ENCODE results near the gene BCAR3. TPM values are rescaled to one million over a fixed set of nuclear protein-coding genes. Genes with fewer than 3 reads are reported as not detected.

BCAR3 gene
- total RNA-seq, 1 donor from 2014 or later: 11.7 TPM

GRCh38 chr1:93577536-93578432, 103.9 kb downstream of the BCAR3 start:
- H3K79me2 ChIP-seq (ENCODE audit: low read depth): no peaks in the 10 kb centered on the region
- H3K36me3 ChIP-seq: no peaks in the 10 kb centered on the region
- no peaks in the 10 kb centered on the region for H3K27me3 ChIP-seq
- no peak overlapping the region for H2AFZ ChIP-seq (replicated peaks)
- Mint-ChIP-seq H3K4me3 (no peak overlapping the region), H3K27me3 (ENCODE audit: insufficient read depth, low read depth) (peaks cover 3% of the 10 kb centered on the region), H3K9me3 (no peaks in the 10 kb centered on the region), H3K4me1 (peaks cover 30% of the 10 kb centered on the region), H3K27ac (no peak overlapping the region), H3K36me3 (peaks cover 12% of the 10 kb centered on the region)
- TF ChIP-seq CTCF (IDR thresholded peaks at IDR 0.05) (no peak), EZH2 (IDR thresholded peaks at IDR 0.05) (no peak), EZH2phosphoT487 (IDR thresholded peaks at IDR 0.05) (no peak)
- no peaks in the 10 kb centered on the region for H4K20me1 ChIP-seq (ENCODE audit: low read depth)
- no peak overlapping the region for H3K27ac ChIP-seq
- no peak overlapping the region for H3K4me3 ChIP-seq
- no peak for DNase-seq (ENCODE audit: low spot score)
- H3K4me1 ChIP-seq: peaks cover 29% of the 10 kb centered on the region
- H3K9me3 ChIP-seq (ENCODE audit: low read depth): no peaks in the 10 kb centered on the region
- H3F3A ChIP-seq (ENCODE audit: low read depth): peaks cover 28% of the 10 kb centered on the region
- H3K9ac ChIP-seq: no peak overlapping the region
- H3K4me2 ChIP-seq: no peak overlapping the region

GRCh38 chr1:93576746-93577145, 104.9 kb downstream of the BCAR3 start:
- peaks cover 15% of the 10 kb centered on the region for H3K36me3 Mint-ChIP-seq

GRCh38 chr1:93576346-93576745, 105.3 kb downstream of the BCAR3 start:
- H3K27me3 Mint-ChIP-seq (ENCODE audit: insufficient read depth, low read depth): peaks cover 7% of the 10 kb centered on the region
- H3K4me3 Mint-ChIP-seq: no peak overlapping the region
- peak; percentile 57 for DNase-seq (ENCODE audit: low spot score)
- no peaks in the 10 kb centered on the region for H3K9me3 ChIP-seq (ENCODE audit: low read depth)
- H3K4me3 ChIP-seq: no peak overlapping the region
- H3K4me1 Mint-ChIP-seq: peaks cover 30% of the 10 kb centered on the region
- no peak for TF ChIP-seq CTCF (IDR thresholded peaks at IDR 0.05)
- no peak for TF ChIP-seq EZH2 (IDR thresholded peaks at IDR 0.05)
- TF ChIP-seq EZH2phosphoT487 (IDR thresholded peaks at IDR 0.05): no peak
- peaks cover 15% of the 10 kb centered on the region for H3K36me3 Mint-ChIP-seq
- H3K36me3 ChIP-seq: no peaks in the 10 kb centered on the region
- H3K9me3 Mint-ChIP-seq: no peaks in the 10 kb centered on the region
- H3K27ac ChIP-seq: peak overlapping the region; percentile 90
- peaks cover 28% of the 10 kb centered on the region for H3F3A ChIP-seq (ENCODE audit: low read depth)
- H3K27me3 ChIP-seq: no peaks in the 10 kb centered on the region
- H2AFZ ChIP-seq (replicated peaks): no peak overlapping the region
- no peaks in the 10 kb centered on the region for H4K20me1 ChIP-seq (ENCODE audit: low read depth)
- H3K9ac ChIP-seq: no peak overlapping the region
- peak overlapping the region; percentile 7 for H3K4me2 ChIP-seq
- H3K4me1 ChIP-seq: peaks cover 29% of the 10 kb centered on the region
- peak overlapping the region; percentile 9 for H3K27ac Mint-ChIP-seq
- no peaks in the 10 kb centered on the region for H3K79me2 ChIP-seq (ENCODE audit: low read depth)

More at GRCh38 chr1:93576746-93577145, 104.9 kb downstream of the BCAR3 start:
- Histone ChIP-seq H2AFZ (replicated peaks) (no peak overlapping the region), H3K27me3 (no peaks in the 10 kb centered on the region), H4K20me1 (ENCODE audit: low read depth) (no peaks in the 10 kb centered on the region), H3K27ac (peak overlapping the region; percentile 90), H3K4me3 (no peak overlapping the region), H3F3A (ENCODE audit: low read depth) (peaks cover 28% of the 10 kb centered on the region), H3K79me2 (ENCODE audit: low read depth) (no peaks in the 10 kb centered on the region), H3K9me3 (ENCODE audit: low read depth) (no peaks in the 10 kb centered on the region), H3K9ac (no peak overlapping the region), H3K36me3 (no peaks in the 10 kb centered on the region), H3K4me1 (peaks cover 29% of the 10 kb centered on the region), H3K4me2 (no peak overlapping the region)
- Mint-ChIP-seq H3K4me1 (peaks cover 30% of the 10 kb centered on the region), H3K4me3 (no peak overlapping the region), H3K27me3 (ENCODE audit: insufficient read depth, low read depth) (peaks cover 7% of the 10 kb centered on the region), H3K9me3 (no peaks in the 10 kb centered on the region), H3K27ac (peak overlapping the region; percentile 9)
- no peak for TF ChIP-seq EZH2phosphoT487 (IDR thresholded peaks at IDR 0.05)
- no peak for TF ChIP-seq EZH2 (IDR thresholded peaks at IDR 0.05)
- no peak for TF ChIP-seq CTCF (IDR thresholded peaks at IDR 0.05)
- DNase-seq (ENCODE audit: low spot score): no peak
